GM21529 (cell line): ENCODE measurements around the gene ZFP2.

ENCODE experiments used
- ATAC-seq: cut with Tn5 transposase; IDR thresholded peaks from one replicate; pipeline ENCODE4 v1.9.1; 2021; ENCODE audit not compliant: unreplicated experiment

ZFP2 gene

DNA sequence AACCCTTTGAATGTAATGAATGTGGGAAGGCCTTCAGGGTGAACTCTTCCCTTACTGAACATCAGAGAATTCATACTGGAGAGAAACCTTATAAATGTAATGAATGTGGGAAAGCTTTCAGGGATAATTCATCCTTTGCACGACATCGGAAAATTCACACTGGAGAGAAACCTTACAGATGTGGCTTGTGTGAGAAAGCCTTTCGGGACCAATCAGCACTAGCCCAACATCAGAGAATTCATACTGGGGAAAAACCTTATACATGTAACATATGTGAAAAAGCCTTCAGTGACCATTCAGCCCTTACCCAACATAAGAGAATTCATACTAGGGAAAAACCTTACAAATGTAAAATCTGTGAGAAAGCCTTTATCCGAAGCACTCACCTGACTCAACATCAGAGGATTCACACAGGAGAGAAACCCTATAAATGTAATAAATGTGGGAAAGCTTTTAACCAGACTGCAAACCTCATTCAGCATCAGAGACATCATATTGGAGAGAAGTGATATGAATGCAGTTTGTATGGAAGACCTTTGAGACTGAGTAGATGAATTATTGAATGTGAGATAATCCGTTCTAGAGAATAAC lies 69.8 kb downstream of the ZFP2 start:
- ATAC-seq, result no peak

DNA sequence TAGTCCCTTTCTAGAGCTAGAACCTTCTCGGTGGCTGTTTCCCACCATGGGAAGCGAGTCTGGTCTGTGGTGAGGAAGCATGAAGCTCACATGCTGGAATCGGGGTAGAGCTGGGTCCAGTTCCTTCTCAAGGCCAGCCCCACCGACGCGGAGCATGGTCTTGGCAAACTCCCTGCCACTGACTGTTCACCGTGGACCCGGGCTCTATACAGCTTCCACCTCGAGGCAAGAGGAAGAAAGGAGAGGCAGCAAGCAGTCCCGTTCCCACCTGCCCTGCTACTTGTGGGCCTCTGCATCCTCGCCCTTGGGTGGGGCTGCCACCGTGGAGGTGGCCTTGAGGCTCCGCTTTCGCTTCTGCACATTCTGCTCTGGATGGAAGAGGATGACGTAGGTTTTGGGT lies 85.7 kb downstream of the ZFP2 start:
- ATAC-seq, result no peak
